ENCODE measurements around the gene PIBF1. TPM values are rescaled to one million over a fixed set of nuclear protein-coding genes. Genes with fewer than 3 reads are reported as not detected.
A peak's percentile ranks its signal among the peaks of the same experiment; 100 is the strongest.

Gene PIBF1
- total RNA-seq, 1 donor from 2014 or later = 40.2 TPM

GRCh38 chr13:72973234-72973633 is 191.3 kb downstream of the PIBF1 start:
- Mint-ChIP-seq H3K27ac (no peak overlapping the region), H3K4me3 (no peak overlapping the region), H3K27me3 (ENCODE audit: low read depth) (no peaks in the 10 kb centered on the region), H3K36me3 (peaks cover 14% of the 10 kb centered on the region), H3K9me3 (no peaks in the 10 kb centered on the region), H3K4me1 (peaks cover 13% of the 10 kb centered on the region)
- TF ChIP-seq CTCF (IDR thresholded peaks at IDR 0.05; ENCODE audit: unreplicated experiment) = no peak
- no peak for DNase-seq (ENCODE audit: low spot score in 2 of 2, unreplicated experiment in 2 of 2)

GRCh38 chr13:72983085-72983768 is 201.3 kb downstream of the PIBF1 start:
- H3K4me1 Mint-ChIP-seq = peaks cover 32% of the 10 kb centered on the region
- no peaks in the 10 kb centered on the region for H3K27me3 Mint-ChIP-seq (ENCODE audit: low read depth)
- peaks cover 7% of the 10 kb centered on the region for H3K36me3 Mint-ChIP-seq
- TF ChIP-seq CTCF (IDR thresholded peaks at IDR 0.05; ENCODE audit: unreplicated experiment) = no peak
- no peak for DNase-seq (ENCODE audit: low spot score in 2 of 2, unreplicated experiment in 2 of 2)
- no peak overlapping the region for H3K4me3 Mint-ChIP-seq
- H3K27ac Mint-ChIP-seq = peak overlapping the region; percentile 87
- H3K9me3 Mint-ChIP-seq = peaks cover 4% of the 10 kb centered on the region

GRCh38 chr13:72985610-72986009 is 203.7 kb downstream of the PIBF1 start:
- no peak for DNase-seq (ENCODE audit: low spot score in 2 of 2, unreplicated experiment in 2 of 2)
- no peak for TF ChIP-seq CTCF (IDR thresholded peaks at IDR 0.05; ENCODE audit: unreplicated experiment)
- no peak overlapping the region for H3K27ac Mint-ChIP-seq
- H3K9me3 Mint-ChIP-seq = peaks cover 4% of the 10 kb centered on the region
- H3K4me3 Mint-ChIP-seq = no peak overlapping the region
- H3K27me3 Mint-ChIP-seq (ENCODE audit: low read depth) = no peaks in the 10 kb centered on the region
- peaks cover 23% of the 10 kb centered on the region for H3K4me1 Mint-ChIP-seq
- peaks cover 11% of the 10 kb centered on the region for H3K36me3 Mint-ChIP-seq

GRCh38 chr13:72986197-72986596 is 204.3 kb downstream of the PIBF1 start:
- Mint-ChIP-seq H3K36me3 (peaks cover 16% of the 10 kb centered on the region), H3K27ac (peak overlapping the region; percentile 80), H3K4me1 (peaks cover 23% of the 10 kb centered on the region), H3K9me3 (peaks cover 9% of the 10 kb centered on the region), H3K4me3 (no peak overlapping the region), H3K27me3 (ENCODE audit: low read depth) (no peaks in the 10 kb centered on the region)
- DNase-seq (ENCODE audit: low spot score in 2 of 2, unreplicated experiment in 2 of 2) = no peak
- TF ChIP-seq CTCF (IDR thresholded peaks at IDR 0.05; ENCODE audit: unreplicated experiment) = no peak

GRCh38 chr13:72990953-72991352 is 209.0 kb downstream of the PIBF1 start:
- Mint-ChIP-seq H3K4me3 (no peak overlapping the region), H3K36me3 (peaks cover 27% of the 10 kb centered on the region), H3K9me3 (peaks cover 9% of the 10 kb centered on the region), H3K4me1 (peaks cover 11% of the 10 kb centered on the region), H3K27ac (no peak overlapping the region), H3K27me3 (ENCODE audit: low read depth) (no peaks in the 10 kb centered on the region)
- no peak for DNase-seq (ENCODE audit: low spot score in 2 of 2, unreplicated experiment in 2 of 2)
- no peak for TF ChIP-seq CTCF (IDR thresholded peaks at IDR 0.05; ENCODE audit: unreplicated experiment)
